Erythroblast (primary cell): Measurements from ENCODE around the gene INO80E.
"Not testable (repeated sequence)": the region's sequence is repeated elsewhere in the genome, so short reads cannot be mapped to it uniquely, and the experiment has no call there.

Source experiments
- DNase-seq, 2 experiments: peaks; one replicate each; lab custom pipeline; 2025; lab: John Stamatoyannopoulos, UW
- GATA1 ChIP-seq: IDR thresholded peaks from 2 replicates; pipeline ENCODE4 v1.6.1; 2011; ENCODE audit warnings: low read depth, mild to moderate bottlenecking, control low read depth, low read length, moderate library complexity
- POLR2A ChIP-seq: IDR thresholded peaks from 2 replicates; pipeline ENCODE4 v1.6.1; 2011; ENCODE audit warnings: mild to moderate bottlenecking, low read length

Gene INO80E

GRCh38 chr16:30016555-30017276 is 20.7 kb downstream of the INO80E start:
- no peak for DNase-seq
- no peak for TF ChIP-seq GATA1
- no peak for TF ChIP-seq POLR2A

- TF ChIP-seq GATA1 (no peak), POLR2A (no peak)
- DNase-seq: no peak
These were observed 21.2 kb downstream of the INO80E start for GRCh38 chr16:30017277-30017656.

GRCh38 chr16:30017937-30018336 is 21.9 kb downstream of the INO80E start:
- not testable (repeated sequence) for DNase-seq

GRCh38 chr16:30018731-30019158 is 22.7 kb downstream of the INO80E start:
- no peak for DNase-seq
- TF ChIP-seq POLR2A (no peak), GATA1 (no peak)

- DNase-seq: no peak
- no peak for TF ChIP-seq GATA1
- TF ChIP-seq POLR2A: no peak
These were observed 26.8 kb downstream of the INO80E start, which contains the start of gene C16orf92 for GRCh38 chr16:30022887-30023286. Gene C16orf92 (plus strand): TSS chr16:30023198. CDS start chr16:30023341, 143 bp downstream.

GRCh38 chr16:30023586-30023985 is 27.5 kb downstream of the INO80E start:
- DNase-seq: no peak
- no peak for TF ChIP-seq POLR2A
- TF ChIP-seq GATA1: no peak

GRCh38 chr16:30024451-30024850 is 28.4 kb downstream of the INO80E start:
- DNase-seq: no peak
- TF ChIP-seq POLR2A: no peak
- TF ChIP-seq GATA1: no peak

GRCh38 chr16:30025156-30025555 is 29.1 kb downstream of the INO80E start:
- DNase-seq: no peak
- no peak for TF ChIP-seq GATA1
- TF ChIP-seq POLR2A: no peak

GRCh38 chr16:30025574-30025973 is 29.5 kb downstream of the INO80E start:
- TF ChIP-seq GATA1 (no peak), POLR2A (no peak)
- no peak for DNase-seq

- TF ChIP-seq GATA1: no peak
- no peak for TF ChIP-seq POLR2A
- DNase-seq: no peak
These were observed 30.4 kb downstream of the INO80E start for GRCh38 chr16:30026449-30026848.

GRCh38 chr16:30027588-30028437 is 31.8 kb downstream of the INO80E start:
- TF ChIP-seq POLR2A (no peak), GATA1 (no peak)
- no peak for DNase-seq

GRCh38 chr16:30028438-30029076 is 32.5 kb downstream of the INO80E start:
- no peak for TF ChIP-seq GATA1
- no peak for TF ChIP-seq POLR2A
- DNase-seq: no peak

GRCh38 chr16:30030011-30030685 is 34.1 kb downstream of the INO80E start:
- TF ChIP-seq GATA1 (no peak), POLR2A (no peak)
- DNase-seq: no peak
